Stimulated activated CD4-positive, alpha-beta T cell treated with anti-CD3 and anti-CD28 coated beads, Interleukin-1b, Interleukin-23, amount 100 ng/mL, for 4 hours (primary cell): ENCODE results near the gene SBF2.
"Not testable (repeated sequence)": the region's sequence is repeated elsewhere in the genome, so short reads cannot be mapped to it uniquely, and the experiment has no call there.

Experiments
- DNase-seq, 2 donors: peaks; one replicate each; pipeline ENCODE4 v3.0.0-alpha.2; 2020; ENCODE audit warnings: low read depth in 2 of 2

Gene SBF2

DNA sequence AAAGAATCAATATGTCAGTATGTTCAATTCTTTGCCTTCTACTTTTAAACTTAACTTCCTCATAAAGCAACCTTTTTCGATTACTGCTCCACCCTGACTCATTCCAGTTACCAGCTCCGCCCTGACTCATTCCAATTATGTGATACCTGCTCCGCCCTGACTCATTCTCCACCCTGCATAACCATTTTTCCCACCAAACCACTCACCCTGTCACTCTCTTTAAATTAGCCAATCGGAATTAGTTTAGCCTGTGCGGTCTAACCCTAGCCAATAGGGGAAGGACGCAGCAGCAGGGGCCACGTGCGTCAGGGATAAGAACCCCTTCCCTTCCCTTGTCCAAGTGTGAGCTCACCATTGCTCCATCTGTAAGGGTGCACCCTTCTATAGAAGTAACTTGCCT lies 393.8 kb downstream of the SBF2 start:
- not testable (repeated sequence) for DNase-seq

DNA sequence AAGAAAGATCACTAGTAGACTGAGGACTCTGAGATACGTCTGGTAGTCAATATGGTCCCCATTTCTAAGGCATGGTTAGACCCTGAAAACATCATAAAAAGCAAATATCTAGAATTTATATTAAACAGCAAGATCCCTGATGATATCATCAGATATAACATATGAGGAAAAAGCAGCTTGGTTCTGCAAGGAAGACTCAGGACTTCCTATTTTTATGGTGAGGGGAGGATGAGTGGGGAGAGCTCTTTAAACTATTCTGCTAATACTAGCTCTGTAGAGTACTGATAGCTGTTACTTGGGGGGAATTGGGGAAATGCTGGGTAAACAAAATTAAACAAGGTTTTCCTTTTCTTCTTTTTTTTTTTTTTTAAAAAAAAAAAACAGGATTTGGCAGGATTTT lies 394.3 kb downstream of the SBF2 start:
- DNase-seq: no peak

DNA sequence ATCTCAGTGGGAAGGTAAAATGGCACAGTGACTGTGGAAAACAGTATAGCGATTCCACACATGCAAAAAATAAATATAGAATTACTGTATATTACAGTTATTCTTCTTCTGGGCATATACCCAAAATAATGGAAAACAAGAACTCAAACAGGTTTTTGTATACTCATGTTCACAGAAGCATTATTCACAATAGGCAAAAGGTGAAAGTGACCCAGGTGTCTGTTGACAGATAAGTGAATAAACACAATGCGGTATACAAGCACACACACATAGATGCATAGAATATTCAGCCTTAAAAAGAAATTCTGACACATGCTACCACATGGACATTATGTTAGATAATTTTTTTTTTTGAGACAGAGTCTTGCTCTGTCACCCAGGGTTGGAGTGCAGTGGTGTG lies 397.1 kb downstream of the SBF2 start:
- DNase-seq: no peak

DNA sequence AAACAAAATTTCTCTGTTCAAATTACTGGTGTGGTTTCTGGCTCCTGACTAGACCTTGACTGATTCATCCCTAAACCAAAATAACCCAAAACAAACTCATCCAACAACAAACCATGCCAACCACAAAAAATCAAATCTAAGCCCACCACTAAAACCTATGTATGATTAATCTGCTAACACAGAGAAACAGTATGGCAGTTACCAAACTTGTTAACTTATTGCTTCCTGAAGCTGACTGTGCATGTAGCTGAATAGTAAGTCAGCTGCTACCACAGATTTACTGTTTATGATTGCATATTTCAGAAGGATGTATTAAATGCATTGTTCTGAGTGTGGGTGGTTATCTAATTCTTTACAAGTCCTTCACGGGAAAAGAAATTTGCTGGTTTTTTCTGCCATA lies 399.0 kb downstream of the SBF2 start:
- no peak for DNase-seq

DNA sequence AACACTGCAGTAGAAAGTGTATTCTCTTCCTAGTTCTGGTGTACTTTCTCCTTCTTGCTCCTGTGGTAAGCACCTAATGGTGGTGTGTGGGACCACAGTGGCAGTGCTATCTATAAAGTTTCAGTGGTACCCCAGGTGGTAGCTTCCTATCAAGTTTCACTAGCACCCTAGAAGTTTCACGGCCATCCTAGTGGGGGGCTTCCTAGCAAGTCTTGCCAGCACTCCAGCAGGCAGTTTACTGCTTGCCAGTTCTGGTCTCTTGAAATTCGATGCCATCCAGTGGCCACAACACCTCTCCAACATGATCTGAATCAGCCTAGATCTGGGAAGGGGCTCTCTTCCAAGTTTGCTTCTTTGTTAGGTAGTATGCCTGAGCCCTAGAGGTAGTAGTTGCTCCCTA lies 400.5 kb downstream of the SBF2 start:
- no peak for DNase-seq

DNA sequence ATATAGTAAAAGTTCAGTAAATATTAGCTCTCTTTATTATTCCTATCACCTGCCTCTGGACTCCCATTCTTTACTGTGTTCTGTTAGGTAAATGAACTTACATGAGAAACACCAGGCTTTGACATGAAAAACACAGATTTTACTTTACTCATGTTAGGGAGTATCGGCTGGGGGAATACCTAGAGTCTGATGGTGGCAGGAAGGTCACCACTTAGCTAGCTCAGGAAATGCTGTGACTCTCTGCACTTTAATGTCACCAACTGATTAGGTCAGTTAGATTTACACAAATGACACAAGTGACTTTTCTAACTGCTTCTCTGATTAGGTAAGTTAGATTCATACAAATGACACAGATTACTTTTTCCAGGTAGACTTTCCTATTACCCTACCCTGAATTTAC lies 405.1 kb downstream of the SBF2 start:
- DNase-seq: no peak

DNA sequence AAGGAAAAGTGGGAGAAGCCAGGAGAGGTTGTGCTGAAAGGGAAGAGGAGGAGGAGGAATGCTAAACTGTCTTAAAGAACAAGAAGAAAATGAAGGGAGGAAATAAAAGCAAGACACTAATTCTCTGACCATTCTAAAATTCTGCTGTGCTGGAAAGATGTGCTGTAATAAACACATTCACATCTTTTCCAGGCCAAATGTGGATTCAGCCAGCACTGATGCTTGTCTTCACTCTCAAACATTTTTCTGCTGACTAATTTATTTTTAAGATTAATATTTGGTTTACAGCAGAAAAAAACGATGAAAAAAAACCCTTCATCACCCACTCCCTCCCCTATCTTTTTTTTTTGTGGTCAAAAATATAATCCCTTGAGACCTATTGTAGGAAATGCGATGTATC lies 406.5 kb downstream of the SBF2 start:
- no peak for DNase-seq

DNA sequence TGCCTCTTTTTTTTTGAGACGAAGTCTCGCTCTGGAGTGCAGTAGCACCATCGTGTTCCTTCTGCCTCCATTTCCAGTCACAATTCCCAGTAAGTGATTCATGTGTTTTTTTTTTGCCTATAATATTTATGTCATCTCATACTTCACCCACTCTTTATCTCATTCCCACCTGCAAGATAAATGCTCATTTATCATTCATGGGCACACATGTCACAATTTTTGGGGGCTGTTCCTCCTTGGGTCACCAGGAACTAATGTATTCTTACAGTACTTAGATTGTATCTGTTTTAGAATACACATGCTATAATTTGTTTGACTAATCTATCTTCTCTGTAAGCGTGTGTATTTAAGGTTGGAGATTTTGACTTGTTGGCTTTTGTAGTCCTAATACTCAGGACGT lies 407.4 kb downstream of the SBF2 start:
- no peak for DNase-seq

DNA sequence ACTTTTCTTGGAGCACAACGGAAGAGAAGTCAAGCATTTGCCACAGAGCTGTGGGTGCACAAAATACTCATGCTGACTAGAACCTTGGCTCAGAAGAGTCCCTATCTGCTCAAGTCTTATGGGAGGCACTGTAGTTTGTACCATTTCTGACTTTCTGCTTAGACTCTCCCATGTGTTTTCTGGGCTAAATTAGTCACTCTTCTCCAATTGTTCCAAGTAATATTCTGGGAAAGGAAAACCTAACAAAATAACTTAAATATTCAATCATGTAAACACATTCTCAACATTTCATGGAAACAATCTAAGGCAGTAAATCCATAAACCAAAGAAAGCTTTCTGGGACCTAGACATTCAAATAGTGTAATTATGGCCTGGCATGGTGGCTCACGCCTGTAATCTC lies 409.4 kb downstream of the SBF2 start:
- DNase-seq: no peak

DNA sequence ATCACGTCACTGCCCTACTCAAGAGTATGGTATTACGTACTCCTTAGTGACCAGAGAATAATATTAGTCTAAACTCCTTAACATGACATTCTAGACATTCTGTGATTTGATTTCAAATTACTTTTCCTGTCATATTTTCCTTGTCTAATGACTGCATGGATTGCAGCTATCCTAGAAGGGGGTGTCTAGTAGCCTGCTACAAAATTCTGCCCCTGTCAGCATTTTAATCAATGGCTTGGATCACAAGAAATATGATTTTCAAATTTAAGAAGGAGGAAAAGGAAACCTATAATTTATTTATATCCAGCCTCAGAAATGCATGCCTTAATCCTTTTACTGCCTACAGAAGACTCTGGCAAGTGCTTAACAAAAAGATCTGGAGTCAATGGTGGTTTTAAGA lies 413.4 kb downstream of the SBF2 start:
- DNase-seq: no peak

DNA sequence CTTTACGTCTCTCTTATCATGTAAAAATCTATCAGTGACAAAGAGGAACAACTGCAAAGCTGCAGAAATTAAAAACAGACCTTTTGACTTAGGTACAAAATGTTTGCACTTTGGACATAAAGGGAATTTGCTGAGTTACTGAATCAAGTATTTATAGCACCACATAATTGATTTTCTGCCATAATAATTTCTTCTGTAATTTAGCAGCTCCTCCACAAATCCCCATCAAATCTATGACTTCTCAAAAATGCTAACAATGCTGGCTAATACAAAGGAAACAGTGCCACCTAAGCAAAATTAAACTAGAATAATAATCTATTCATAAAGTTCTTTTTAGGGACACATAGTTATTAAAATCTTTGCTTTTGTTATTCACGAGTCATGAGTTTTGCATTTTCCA lies 415.1 kb downstream of the SBF2 start:
- no peak for DNase-seq

DNA sequence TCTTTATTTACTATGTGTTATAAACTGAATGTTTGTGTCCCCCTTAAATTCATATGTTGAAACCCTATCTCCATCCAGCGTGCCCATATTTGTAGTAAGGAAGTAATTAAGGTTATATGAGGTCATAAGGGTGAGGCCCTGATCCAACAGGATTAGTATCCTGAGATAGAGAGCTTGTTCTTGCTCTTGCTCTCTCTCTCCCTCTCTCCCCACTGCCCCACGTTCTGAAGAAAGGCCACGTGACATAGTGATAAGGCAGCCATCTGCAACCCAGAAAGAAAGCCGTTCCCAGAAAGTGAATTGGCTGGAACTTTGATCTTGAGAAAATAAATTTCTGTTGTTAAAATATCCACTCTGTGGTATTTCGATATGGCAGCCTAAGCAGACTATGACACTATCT lies 417.7 kb downstream of the SBF2 start:
- no peak for DNase-seq

DNA sequence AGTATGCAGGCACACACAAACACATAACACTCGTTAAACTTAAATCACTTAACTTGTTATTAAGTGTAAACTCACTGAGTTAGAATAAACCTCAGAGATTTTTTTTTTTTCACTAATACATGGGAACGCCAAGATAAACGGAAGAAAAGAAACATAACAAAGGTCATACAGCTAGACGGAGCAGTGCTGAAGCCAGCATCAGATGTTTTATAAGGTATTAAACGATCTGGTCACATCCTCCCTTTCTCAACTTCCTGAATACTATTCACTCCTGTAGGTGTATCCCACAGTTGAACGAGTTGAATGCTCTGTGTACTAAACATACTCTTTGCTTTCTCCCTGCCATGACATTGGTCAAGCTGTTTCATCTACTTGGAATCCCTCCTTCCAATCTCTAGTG lies 418.2 kb downstream of the SBF2 start:
- no peak for DNase-seq

DNA sequence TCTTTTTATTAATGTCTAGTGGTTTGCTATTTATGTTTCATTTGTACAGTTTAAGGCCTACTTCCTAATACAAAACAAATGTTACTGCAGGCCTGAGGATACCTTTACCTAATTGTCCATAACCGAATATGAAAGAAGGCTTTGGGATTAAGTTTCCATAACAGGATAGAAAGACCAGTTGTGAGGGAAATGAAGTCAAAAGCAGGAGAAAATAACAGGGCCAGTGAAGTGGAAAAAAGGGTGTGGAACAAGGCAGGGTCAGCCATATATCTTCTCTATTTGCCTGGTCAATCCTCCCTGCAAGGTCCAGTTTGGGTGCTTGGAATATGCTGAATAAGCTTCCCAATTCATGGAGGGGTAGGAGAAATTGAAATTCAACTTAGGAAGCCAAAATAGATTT lies 418.6 kb downstream of the SBF2 start:
- DNase-seq: no peak

DNA sequence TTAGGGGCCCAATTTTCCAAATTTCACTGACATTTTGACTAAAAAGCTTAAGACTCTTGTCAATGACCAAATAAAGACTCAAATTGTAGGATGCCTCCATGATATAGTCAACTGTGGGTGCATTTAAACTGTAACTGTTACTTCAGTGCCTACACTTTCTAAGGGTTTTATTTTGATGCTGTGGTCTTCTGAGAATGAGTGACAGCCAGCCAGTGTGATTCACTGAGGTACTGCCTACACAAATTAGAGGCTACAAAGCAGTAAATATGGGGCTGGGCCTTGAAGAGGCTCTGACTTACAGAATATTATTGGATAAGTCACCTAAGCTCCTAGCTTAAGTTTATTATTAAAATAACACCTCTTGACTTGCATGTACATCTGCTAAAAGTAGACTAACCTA lies 419.6 kb downstream of the SBF2 start:
- no peak for DNase-seq

DNA sequence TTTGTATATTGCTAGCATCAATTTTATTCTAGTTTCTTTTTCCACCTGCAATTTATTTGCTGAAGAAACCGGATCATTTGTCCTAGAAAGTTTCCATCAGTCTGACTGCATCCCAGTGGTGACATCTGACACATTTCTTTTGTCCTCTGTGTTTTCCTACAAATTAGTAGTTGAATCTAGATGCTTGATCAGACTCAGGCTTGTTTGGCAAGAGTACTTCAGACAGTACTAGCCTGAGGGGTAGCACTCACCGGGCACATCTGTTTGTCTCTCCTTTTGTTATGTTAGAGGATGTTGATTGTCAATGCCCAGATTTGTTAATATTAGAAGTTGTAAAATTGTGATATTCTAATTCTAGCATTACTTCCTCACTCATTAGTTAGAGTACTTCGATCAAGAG lies 425.4 kb downstream of the SBF2 start:
- no peak for DNase-seq

DNA sequence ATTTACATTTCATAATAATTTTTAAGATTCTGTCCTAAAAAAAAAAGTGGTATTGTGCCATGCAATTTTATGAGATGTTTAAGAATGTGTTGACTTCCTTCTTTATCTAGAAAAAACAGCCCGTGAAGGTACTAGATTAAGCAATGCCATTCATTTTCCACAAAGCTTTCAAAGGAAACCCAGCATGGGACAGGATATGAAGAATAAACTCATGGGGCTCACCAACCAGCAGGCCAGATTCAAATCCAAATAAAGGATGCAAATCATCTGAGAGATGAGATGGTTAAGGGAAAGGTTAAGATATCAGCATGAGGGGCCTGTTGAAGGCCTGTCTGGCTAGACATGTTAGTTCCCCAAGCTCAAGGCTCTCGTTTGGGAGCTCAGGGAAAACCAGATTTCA lies 431.0 kb downstream of the SBF2 start:
- DNase-seq: no peak

DNA sequence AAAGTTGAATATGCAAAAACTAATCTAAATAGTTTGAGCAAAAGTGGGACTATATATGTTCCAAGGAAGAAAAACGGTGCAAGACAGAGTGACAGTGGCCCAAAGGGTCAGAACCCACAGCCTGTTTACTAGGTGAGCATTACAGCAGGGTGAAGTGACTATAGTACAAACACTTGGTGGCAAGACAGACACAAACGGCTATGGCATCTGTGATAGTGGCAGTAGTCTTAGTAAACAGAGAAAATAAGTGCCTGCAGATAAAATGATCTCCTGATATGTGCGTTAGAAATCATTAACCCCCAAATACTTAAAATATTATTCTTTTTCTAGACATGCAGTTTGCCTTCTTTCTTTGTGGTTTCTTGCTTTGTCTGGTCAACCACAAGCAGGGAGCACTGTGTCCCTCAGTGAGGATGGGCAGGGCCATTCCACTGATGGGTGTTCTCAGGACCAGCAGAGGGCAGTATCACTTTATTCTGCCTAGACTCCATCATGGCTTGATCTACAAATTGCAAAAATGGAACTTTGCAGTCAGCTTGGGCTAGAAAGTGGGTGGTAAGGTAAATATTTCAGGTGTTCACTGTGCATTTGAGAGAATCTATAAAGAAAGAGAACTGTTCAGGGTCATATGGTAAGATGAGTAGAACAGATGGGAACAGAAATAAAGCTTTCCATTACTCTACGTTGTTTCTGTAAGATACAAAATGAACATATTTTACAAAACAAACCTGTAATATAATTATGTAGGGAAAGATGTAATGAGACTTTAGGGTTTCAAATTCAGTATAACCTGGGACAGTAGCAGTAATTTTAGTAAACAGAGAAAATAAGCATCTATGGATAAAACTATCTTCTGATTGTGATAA lies 431.9 kb downstream of the SBF2 start:
- DNase-seq: peak; percentile 3 to 19

DNA sequence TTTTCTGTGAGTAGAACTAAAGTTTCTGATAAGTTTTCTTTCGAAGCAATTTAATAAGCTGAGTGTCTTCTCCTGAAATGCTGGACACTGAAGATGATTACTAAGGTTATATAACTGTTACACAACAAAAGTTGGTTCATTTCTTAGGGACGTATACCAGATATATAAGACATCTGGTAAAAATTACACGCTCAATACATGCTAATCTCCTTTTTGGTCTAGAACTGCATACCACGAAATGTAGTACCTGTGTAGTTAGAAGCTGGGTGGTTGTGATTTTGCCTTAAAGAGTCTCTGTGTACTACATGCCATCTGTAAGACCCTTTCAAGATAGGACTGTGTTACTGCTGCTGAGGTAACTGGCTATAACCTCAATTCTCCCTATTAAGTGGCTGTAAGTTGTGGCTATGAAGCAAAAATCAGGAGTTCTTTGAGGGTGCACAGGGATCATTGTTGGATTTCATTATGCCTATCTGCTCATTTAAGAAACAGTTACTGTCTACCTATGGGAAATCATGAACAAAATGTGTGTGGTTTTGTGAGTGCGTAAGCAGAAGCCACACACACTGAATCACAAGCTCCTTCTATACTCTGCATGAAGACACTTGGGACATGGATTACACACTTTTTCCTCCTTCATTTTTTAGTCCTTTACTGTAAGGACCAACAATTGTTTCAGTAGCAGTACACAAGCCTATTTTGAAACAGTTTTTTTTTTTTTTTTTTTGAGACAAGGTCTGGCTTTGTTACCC lies 434.3 kb downstream of the SBF2 start:
- no peak for DNase-seq

DNA sequence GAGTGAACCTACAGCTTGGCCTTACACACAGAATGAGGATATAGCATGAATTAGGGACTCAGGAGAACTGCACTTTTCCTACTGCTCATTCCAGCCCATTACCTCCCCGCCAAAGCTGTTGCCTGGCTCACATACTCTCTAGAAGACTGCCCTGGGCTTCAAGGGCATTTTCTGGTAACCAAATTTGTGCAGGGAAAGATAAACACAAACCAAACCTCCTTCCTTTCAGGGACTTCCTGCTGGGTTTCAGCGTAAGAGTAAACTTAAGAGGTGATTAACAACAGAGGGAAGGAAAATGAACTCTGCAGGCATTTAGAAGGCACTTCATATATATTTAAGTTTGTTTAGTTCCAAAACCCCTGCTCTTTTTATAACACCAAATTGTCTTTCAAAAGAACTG lies 435.2 kb downstream of the SBF2 start:
- DNase-seq: no peak

DNA sequence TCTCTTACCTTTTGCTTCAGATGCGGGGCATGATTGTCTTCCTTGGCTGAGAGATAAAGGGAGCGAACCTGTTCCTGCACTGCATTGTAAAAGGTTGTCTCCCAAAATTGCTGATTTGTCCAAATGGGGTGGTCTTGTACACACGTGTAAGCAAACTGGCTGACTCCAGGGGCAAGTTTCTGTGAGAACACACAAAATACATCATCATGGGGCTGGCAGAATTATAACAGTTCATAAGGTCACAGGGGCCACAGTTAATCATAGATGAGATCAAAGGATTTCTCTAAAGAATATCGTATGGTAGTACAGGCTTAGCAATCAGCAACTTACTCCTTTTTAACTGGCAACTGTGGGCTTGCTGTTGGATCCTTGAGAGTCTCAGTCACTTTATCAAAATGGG lies 435.8 kb downstream of the SBF2 start:
- DNase-seq: no peak

DNA sequence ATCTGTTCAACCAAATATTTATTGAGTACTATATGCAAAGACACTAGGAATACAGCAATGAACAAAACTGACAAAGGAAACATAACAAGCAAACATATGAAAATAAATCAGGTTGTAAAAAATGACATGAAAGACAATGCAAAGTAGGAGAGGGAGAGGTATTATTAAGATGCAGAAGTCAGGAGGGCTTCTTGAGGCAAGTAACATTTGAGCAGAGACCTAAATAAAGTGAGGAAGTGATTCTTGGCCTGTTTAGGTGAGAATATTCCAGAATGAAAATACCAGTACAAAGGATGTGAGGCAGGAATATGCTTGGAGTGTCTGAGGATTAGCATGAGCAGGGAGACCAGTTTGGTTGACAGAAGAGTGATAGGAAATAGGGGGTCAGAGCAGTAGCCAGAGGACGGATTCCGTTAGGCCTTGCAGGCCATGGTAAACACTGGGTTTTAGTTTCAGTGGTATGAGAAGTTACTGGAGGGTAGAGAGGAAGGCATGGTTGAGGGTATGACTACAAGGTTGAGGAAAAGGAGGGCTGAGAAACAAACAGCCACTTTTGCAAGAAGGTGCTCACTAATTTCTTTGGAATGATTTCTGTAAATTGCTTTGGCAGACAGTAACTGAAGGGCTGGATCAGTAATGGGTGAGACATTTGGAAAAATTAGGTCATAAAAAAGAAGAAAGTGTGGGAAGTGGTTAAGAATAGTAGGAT lies 438.3 kb downstream of the SBF2 start:
- no peak for DNase-seq
